ENCODE measurements around the gene ITGA4. TPM values are rescaled to one million over a fixed set of nuclear protein-coding genes. Genes with fewer than 3 reads are reported as not detected.

The ITGA4 gene
- total and polyA plus RNA-seq, 2 of the 13 experiments (the other 11 are each of a cell fraction or from before 2014, with no cell fraction given) = not detected

GRCh38 chr2:181411105-181411849 is 45.9 kb upstream of the ITGA4 start:
- in situ Hi-C loops (cut with HindIII; ENCODE audit: extremely low pct_ligation_motif_present, low pct_unique_long_range_greater_than_20kb) = no loop called here
- ChIA-PET CTCF (ENCODE audit: low intra/inter-chr PET ratio, low total read pairs) (no interaction called here), POLR2A (no interaction called here)
- no peak for TF ChIP-seq KLF16 (CRISPR knock-in tag; IDR thresholded peaks at IDR 0.05)
- no peak for TF ChIP-seq ZZZ3 (CRISPR knock-in tag; IDR thresholded peaks at IDR 0.05; ENCODE audit: borderline replicate concordance)
- no peak for TF ChIP-seq ZBTB26 (CRISPR knock-in tag; IDR thresholded peaks at IDR 0.05; ENCODE audit: borderline replicate concordance)
- no peak for TF ChIP-seq NPAS2 (CRISPR knock-in tag; IDR thresholded peaks at IDR 0.05; ENCODE audit: borderline replicate concordance)
- TF ChIP-seq CREB3 (CRISPR knock-in tag; IDR thresholded peaks at IDR 0.05) = no peak
- no peak for TF ChIP-seq MED13 (CRISPR knock-in tag; IDR thresholded peaks at IDR 0.05)
- no peak for TF ChIP-seq RNF2 (conservative IDR thresholded peaks at IDR 0.05; ENCODE audit: low read depth)
- no peak for TF ChIP-seq MLXIP (CRISPR knock-in tag; IDR thresholded peaks at IDR 0.05; ENCODE audit: borderline replicate concordance)
- TF ChIP-seq ZNF713 (CRISPR knock-in tag; IDR thresholded peaks at IDR 0.05) = no peak
- no peak for TF ChIP-seq MED8 (CRISPR knock-in tag; IDR thresholded peaks at IDR 0.05; ENCODE audit: insufficient replicate concordance)
- no peak for TF ChIP-seq HINFP (CRISPR knock-in tag; IDR thresholded peaks at IDR 0.05; ENCODE audit: low read depth)
- TF ChIP-seq ZSCAN31 (CRISPR knock-in tag; IDR thresholded peaks at IDR 0.05; ENCODE audit: low read depth) = no peak
- TF ChIP-seq RARG (CRISPR knock-in tag; IDR thresholded peaks at IDR 0.05; ENCODE audit: low read depth) = no peak
- TF ChIP-seq HDAC6 (IDR thresholded peaks at IDR 0.05; ENCODE audit: low read depth, low read length) = no peak
- H3K4me2 ChIP-seq (ENCODE audit: low read depth, low read length) = no peak overlapping the region
- DNase-seq (ENCODE audit: low spot score) (no peak), ATAC-seq (no peak), FAIRE-seq (no peak)
- H3K27ac ChIP-seq (ENCODE audit: extremely low read length, insufficient read depth, low read length) = no peak overlapping the region
- no peak overlapping the region for H3K9ac ChIP-seq (ENCODE audit: insufficient read depth, low read depth, low read length)
- no peak overlapping the region for H3K4me3 ChIP-seq (replicated peaks in 1 of 3; ENCODE audit: insufficient read depth in 1 of 3, low read depth in 2 of 3, low read length in 3 of 3)
- WGBS (ENCODE audit: low lambda C conversion rate) = 0% methylated on average over 3 of the region's 5 CpGs
- no peaks in the 10 kb centered on the region for H3K27me3 ChIP-seq (ENCODE audit: control insufficient read depth in 1 of 2, insufficient read depth in 2 of 2, low read length in 2 of 2)
- H3K4me1 ChIP-seq (ENCODE audit: insufficient read depth, low read length) = no peaks in the 10 kb centered on the region
- H2AFZ ChIP-seq (ENCODE audit: low read length) = no peak overlapping the region
- no TSS peak for BruUV-seq (replicated peaks)
- H3K79me2 ChIP-seq (ENCODE audit: insufficient read depth, low read length) = no peaks in the 10 kb centered on the region
- intact Hi-C loops (cut with micrococcal nuclease; ENCODE audit: unreplicated experiment) = no loop called here
- H4K20me1 ChIP-seq (ENCODE audit: insufficient read depth, low read length) = no peaks in the 10 kb centered on the region
- H3K36me3 ChIP-seq (replicated peaks in 1 of 2; ENCODE audit: control insufficient read depth in 1 of 2, insufficient read depth in 2 of 2, low read length in 2 of 2) = no peaks in the 10 kb centered on the region
- H3K9me3 ChIP-seq (ENCODE audit: low read length) = no peaks in the 10 kb centered on the region

Measured in HepG2 (cell line).